WTC11 (cell line): ENCODE measurements around the gene SLC34A1. TPM values are rescaled to one million over a fixed set of nuclear protein-coding genes. Genes with fewer than 3 reads are reported as not detected.
A peak's percentile ranks its signal among the peaks of the same experiment; 100 is the strongest.

ENCODE experiments used
- ATAC-seq: fragments of 200-7000 bp; cut with Tn5 transposase; 2 replicates; pipeline ENCODE4 v1.10.0; 2021; ENCODE audit warnings: mild to moderate bottlenecking, moderate library complexity
- CTCF ChIA-PET: fragments of 300-600 bp; sonication (Branson Sonifier 250); formaldehyde crosslinking; loops from one replicate; lab custom pipeline; 2021; ENCODE audit warnings: antibody characterized with exemption; lab: Charles Lee
- POLR2A ChIA-PET: fragments of 350-600 bp; sonication (Branson Sonifier 250); formaldehyde crosslinking; loops from one replicate; lab custom pipeline; 2021; ENCODE audit warnings: antibody characterized with exemption; lab: Charles Lee
- DNase-seq: peaks from one replicate; pipeline ENCODE4 v3.0.0; 2021; ENCODE audit warnings: low spot score
- H3K27ac Mint-ChIP-seq: 2 replicates; pipeline ENCODE4 v1.8.0; 2021; ENCODE audit warnings: mixed read lengths
- H3K27me3 Mint-ChIP-seq: 2 replicates; pipeline ENCODE4 v1.8.0; 2021; ENCODE audit warnings: low read depth, mild to moderate bottlenecking, moderate library complexity, mixed read lengths
- H3K36me3 Mint-ChIP-seq: 2 replicates; pipeline ENCODE4 v1.8.0; 2021; ENCODE audit warnings: mixed read lengths
- H3K4me1 Mint-ChIP-seq: 2 replicates; pipeline ENCODE4 v1.8.0; 2022; ENCODE audit warnings: mixed read lengths
- H3K4me3 Mint-ChIP-seq: 2 replicates; pipeline ENCODE4 v1.8.0; 2021; ENCODE audit warnings: mild to moderate bottlenecking, moderate library complexity, mixed read lengths
- H3K9me3 Mint-ChIP-seq: 2 replicates; pipeline ENCODE4 v1.8.0; 2021; ENCODE audit warnings: mixed read lengths
- CDX4 ChIP-seq: fragments of 250-450 bp; sonication (Bioruptor Pico); IDR thresholded peaks from 2 replicates; pipeline ENCODE4 v1.9.0; 2021; ENCODE audit warnings: moderate library complexity, mild to moderate bottlenecking, inconsistent platforms, borderline replicate concordance
- CREB1 ChIP-seq: sonication (generic); formaldehyde crosslinking; IDR thresholded peaks from 2 replicates; pipeline ENCODE4 v1.8.0; 2023; ENCODE audit warnings: mild to moderate bottlenecking, missing genetic modification reagents
- EMX1 ChIP-seq: fragments of 250-450 bp; sonication (Bioruptor Pico); IDR thresholded peaks from 2 replicates; pipeline ENCODE4 v1.8.0; 2021; ENCODE audit warnings: mild to moderate bottlenecking
- FOXK1 ChIP-seq: sonication (generic); formaldehyde crosslinking; IDR thresholded peaks from 2 replicates; pipeline ENCODE4 v1.8.0; 2022; ENCODE audit warnings: mild to moderate bottlenecking, moderate library complexity, missing genetic modification reagents
- FOXP4 ChIP-seq: sonication (generic); formaldehyde crosslinking; IDR thresholded peaks from 2 replicates; pipeline ENCODE4 v1.8.0; 2022; ENCODE audit warnings: mild to moderate bottlenecking, missing genetic modification reagents
- GRHL2 ChIP-seq: fragments of 250-450 bp; sonication (Bioruptor Pico); IDR thresholded peaks from 2 replicates; pipeline ENCODE4 v1.8.0; 2022; ENCODE audit warnings: mild to moderate bottlenecking, moderate library complexity; ENCODE audit not compliant: insufficient replicate concordance, severe bottlenecking
- HMGA2 ChIP-seq: fragments of 250-450 bp; sonication (Bioruptor Pico); IDR thresholded peaks from 2 replicates; pipeline ENCODE4 v1.4.0; 2021; ENCODE audit warnings: mild to moderate bottlenecking, moderate library complexity
- IRF1 ChIP-seq: sonication (generic); formaldehyde crosslinking; IDR thresholded peaks from 2 replicates; pipeline ENCODE4 v1.8.0; 2023; ENCODE audit warnings: missing genetic modification reagents
- RELA ChIP-seq: sonication (generic); formaldehyde crosslinking; IDR thresholded peaks from 2 replicates; pipeline ENCODE4 v1.8.1; 2022; ENCODE audit warnings: missing genetic modification reagents, mild to moderate bottlenecking, borderline replicate concordance
- RORB ChIP-seq: fragments of 250-450 bp; sonication (Bioruptor Pico); IDR thresholded peaks from 2 replicates; pipeline ENCODE4 v1.9.0; 2021; ENCODE audit warnings: mild to moderate bottlenecking
- SOX15 ChIP-seq: fragments of 250-450 bp; sonication (Bioruptor Pico); IDR thresholded peaks from 2 replicates; pipeline ENCODE4 v1.9.0; 2021; ENCODE audit warnings: mild to moderate bottlenecking
- SP1 ChIP-seq: sonication (generic); formaldehyde crosslinking; conservative IDR thresholded peaks from 2 replicates; pipeline ENCODE4 v1.8.1; 2022; ENCODE audit warnings: missing genetic modification reagents
- TEAD1 ChIP-seq: sonication (generic); formaldehyde crosslinking; IDR thresholded peaks from 2 replicates; pipeline ENCODE4 v1.8.0; 2022; ENCODE audit warnings: mild to moderate bottlenecking, missing genetic modification reagents
- ZNF281 ChIP-seq: sonication (generic); formaldehyde crosslinking; IDR thresholded peaks from 2 replicates; pipeline ENCODE4 v1.8.0; 2023; ENCODE audit warnings: mild to moderate bottlenecking, missing genetic modification reagents
- ZNF317 ChIP-seq: sonication (generic); formaldehyde crosslinking; IDR thresholded peaks from 2 replicates; pipeline ENCODE4 v1.8.1; 2023; ENCODE audit warnings: low read depth, mild to moderate bottlenecking, moderate library complexity, missing genetic modification reagents, borderline replicate concordance
- ZNF416 ChIP-seq: fragments of 250-450 bp; sonication (Bioruptor Pico); IDR thresholded peaks from 2 replicates; pipeline ENCODE4 v1.9.0; 2021; ENCODE audit warnings: mild to moderate bottlenecking, inconsistent platforms
- total RNA-seq: library from RNA; stranded (reverse); gene quantifications from 3 replicates; pipeline ENCODE4 v1.2.3, GENCODE V29; 2021
- TF ChIP-seq, protein P1 (sequence below): sonication (generic); formaldehyde crosslinking; IDR thresholded peaks from 2 replicates; pipeline ENCODE4 v1.8.1; 2023; ENCODE audit warnings: mild to moderate bottlenecking, missing genetic modification reagents, borderline replicate concordance
- TF ChIP-seq, protein P2 (sequence below): sonication (generic); formaldehyde crosslinking; IDR thresholded peaks from 2 replicates; pipeline ENCODE4 v1.8.1; 2022; ENCODE audit warnings: low read depth, missing genetic modification reagents, borderline replicate concordance
- TF ChIP-seq, protein P3 (sequence below): sonication (generic); formaldehyde crosslinking; IDR thresholded peaks from 2 replicates; pipeline ENCODE4 v1.8.1; 2022; ENCODE audit warnings: mild to moderate bottlenecking, missing genetic modification reagents, moderate library complexity, borderline replicate concordance

Gene SLC34A1
- total RNA-seq, 1 experiment from 2014 or later: not detected

DNA sequence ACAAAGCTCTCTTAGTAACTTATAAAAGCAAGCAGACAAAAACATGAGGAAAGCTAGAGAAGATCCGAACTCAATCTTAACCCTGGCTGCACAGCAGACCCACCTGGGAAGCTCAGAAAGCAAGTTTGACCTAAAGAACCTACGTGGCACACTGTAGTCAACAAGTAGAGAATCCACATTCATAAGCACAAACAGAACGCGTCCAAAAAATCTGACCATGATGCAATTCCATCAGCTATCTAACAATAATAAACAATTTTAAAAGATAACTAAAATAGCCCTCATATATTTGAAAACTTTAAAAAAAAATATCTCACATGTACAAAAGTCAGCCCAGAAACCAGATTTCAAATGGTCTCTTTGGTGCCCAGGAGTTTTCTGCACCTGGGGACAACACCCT lies 37.4 kb upstream of the SLC34A1 start:
- no peak for TF ChIP-seq ZNF281 (CRISPR knock-in tag)
- TF ChIP-seq, protein P1, sequence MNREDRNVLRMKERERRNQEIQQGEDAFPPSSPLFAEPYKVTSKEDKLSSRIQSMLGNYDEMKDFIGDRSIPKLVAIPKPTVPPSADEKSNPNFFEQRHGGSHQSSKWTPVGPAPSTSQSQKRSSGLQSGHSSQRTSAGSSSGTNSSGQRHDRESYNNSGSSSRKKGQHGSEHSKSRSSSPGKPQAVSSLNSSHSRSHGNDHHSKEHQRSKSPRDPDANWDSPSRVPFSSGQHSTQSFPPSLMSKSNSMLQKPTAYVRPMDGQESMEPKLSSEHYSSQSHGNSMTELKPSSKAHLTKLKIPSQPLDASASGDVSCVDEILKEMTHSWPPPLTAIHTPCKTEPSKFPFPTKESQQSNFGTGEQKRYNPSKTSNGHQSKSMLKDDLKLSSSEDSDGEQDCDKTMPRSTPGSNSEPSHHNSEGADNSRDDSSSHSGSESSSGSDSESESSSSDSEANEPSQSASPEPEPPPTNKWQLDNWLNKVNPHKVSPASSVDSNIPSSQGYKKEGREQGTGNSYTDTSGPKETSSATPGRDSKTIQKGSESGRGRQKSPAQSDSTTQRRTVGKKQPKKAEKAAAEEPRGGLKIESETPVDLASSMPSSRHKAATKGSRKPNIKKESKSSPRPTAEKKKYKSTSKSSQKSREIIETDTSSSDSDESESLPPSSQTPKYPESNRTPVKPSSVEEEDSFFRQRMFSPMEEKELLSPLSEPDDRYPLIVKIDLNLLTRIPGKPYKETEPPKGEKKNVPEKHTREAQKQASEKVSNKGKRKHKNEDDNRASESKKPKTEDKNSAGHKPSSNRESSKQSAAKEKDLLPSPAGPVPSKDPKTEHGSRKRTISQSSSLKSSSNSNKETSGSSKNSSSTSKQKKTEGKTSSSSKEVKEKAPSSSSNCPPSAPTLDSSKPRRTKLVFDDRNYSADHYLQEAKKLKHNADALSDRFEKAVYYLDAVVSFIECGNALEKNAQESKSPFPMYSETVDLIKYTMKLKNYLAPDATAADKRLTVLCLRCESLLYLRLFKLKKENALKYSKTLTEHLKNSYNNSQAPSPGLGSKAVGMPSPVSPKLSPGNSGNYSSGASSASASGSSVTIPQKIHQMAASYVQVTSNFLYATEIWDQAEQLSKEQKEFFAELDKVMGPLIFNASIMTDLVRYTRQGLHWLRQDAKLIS (CRISPR knock-in tag): no peak
- no peak for TF ChIP-seq CDX4 (CRISPR knock-in tag)
- no peak for TF ChIP-seq RORB (CRISPR knock-in tag)
- no peak for TF ChIP-seq FOXP4 (CRISPR knock-in tag)
- no peak for TF ChIP-seq RELA (CRISPR knock-in tag)
- no peak for TF ChIP-seq ZNF416 (CRISPR knock-in tag)
- no peak for TF ChIP-seq GRHL2 (CRISPR knock-in tag)
- no peak for TF ChIP-seq IRF1
- TF ChIP-seq, protein P2, sequence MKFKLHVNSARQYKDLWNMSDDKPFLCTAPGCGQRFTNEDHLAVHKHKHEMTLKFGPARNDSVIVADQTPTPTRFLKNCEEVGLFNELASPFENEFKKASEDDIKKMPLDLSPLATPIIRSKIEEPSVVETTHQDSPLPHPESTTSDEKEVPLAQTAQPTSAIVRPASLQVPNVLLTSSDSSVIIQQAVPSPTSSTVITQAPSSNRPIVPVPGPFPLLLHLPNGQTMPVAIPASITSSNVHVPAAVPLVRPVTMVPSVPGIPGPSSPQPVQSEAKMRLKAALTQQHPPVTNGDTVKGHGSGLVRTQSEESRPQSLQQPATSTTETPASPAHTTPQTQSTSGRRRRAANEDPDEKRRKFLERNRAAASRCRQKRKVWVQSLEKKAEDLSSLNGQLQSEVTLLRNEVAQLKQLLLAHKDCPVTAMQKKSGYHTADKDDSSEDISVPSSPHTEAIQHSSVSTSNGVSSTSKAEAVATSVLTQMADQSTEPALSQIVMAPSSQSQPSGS (CRISPR knock-in tag): no peak
- no peak for TF ChIP-seq EMX1 (CRISPR knock-in tag)
- no peak for TF ChIP-seq TEAD1 (CRISPR knock-in tag)
- no peak for TF ChIP-seq SOX15 (CRISPR knock-in tag)
- no peak for TF ChIP-seq FOXK1 (CRISPR knock-in tag)
- no peak for TF ChIP-seq CREB1 (CRISPR knock-in tag)
- TF ChIP-seq, protein P3, sequence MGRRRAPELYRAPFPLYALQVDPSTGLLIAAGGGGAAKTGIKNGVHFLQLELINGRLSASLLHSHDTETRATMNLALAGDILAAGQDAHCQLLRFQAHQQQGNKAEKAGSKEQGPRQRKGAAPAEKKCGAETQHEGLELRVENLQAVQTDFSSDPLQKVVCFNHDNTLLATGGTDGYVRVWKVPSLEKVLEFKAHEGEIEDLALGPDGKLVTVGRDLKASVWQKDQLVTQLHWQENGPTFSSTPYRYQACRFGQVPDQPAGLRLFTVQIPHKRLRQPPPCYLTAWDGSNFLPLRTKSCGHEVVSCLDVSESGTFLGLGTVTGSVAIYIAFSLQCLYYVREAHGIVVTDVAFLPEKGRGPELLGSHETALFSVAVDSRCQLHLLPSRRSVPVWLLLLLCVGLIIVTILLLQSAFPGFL (CRISPR knock-in tag): no peak
- no peak for TF ChIP-seq SP1
- no peak for TF ChIP-seq ZNF317 (CRISPR knock-in tag)
- TF ChIP-seq HMGA2 (CRISPR knock-in tag): no peak
- CTCF ChIA-PET: interaction anchor here (0.6 to 1.9 kb wide), 2 partner anchors 20 to 29 kb away, joined by 3 to 16 read pairs; no protein-coding TSS in a partner anchor
- ATAC-seq: no peak
- Mint-ChIP-seq H3K27me3 (no peaks in the 10 kb centered on the region), H3K27ac (peak overlapping the region; percentile 21; the same call in 1 of the 2 replicates), H3K9me3 (no peaks in the 10 kb centered on the region), H3K4me3 (no peak overlapping the region), H3K4me1 (peaks cover 28% of the 10 kb centered on the region), H3K36me3 (peaks cover 23% of the 10 kb centered on the region)
- POLR2A ChIA-PET: no interaction called here
- no peak for DNase-seq
